GM12892 (cell line): Measurements from ENCODE around the gene THAP10.

ENCODE experiments used
- POLR2A ChIP-seq: IDR thresholded peaks from 2 replicates; pipeline ENCODE4 v1.6.1; 2011; ENCODE audit warnings: low read depth, low read length, control low read depth
- POLR2AphosphoS5 ChIP-seq: IDR thresholded peaks from 2 replicates; pipeline ENCODE4 v1.6.1; 2011; ENCODE audit warnings: low read depth, low read length, control low read depth

DNA sequence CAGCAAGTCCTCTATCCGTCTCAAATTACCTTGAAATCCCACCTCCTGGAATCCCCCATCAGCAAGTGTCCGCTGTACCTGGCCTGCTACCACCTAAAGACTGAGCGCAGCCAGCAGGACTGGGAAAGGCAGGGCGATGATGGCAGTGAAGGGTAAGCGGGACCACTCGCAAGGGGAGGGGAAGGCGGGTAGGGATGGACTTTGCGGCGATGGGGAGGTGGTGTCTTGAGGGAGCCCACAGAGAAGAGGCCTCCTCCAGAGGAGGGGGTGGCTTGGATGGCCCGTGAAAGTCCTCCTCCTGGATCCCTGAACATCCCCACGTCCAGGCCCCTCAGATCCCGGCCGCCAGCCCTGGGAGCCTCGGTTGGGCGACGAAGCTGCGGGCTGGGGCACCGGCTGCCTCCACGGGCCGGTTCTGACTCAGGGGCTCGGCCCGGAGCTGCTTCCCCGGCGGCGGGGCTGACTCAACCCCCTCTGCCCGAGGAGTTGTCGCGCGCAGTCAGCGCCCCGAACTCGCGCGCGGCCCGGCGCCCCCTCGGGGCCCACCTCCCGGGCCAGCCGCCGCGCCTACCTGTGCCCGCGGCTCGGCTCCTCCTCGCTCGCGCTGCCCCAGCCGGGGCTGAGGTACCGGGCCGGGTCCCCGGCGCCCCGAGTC, 38.8 kb downstream of the THAP10 start:
- no peak for TF ChIP-seq POLR2AphosphoS5
- no peak for TF ChIP-seq POLR2A
